SH-SY5Y (cell line): Measurements from ENCODE around the gene BAZ1A.

Experiments used
- GATA2 ChIP-seq: IDR thresholded peaks from 2 replicates; pipeline ENCODE4 v1.6.1; 2011; ENCODE audit warnings: mild to moderate bottlenecking, low read depth, low read length
- GATA3 ChIP-seq: IDR thresholded peaks from 2 replicates; pipeline ENCODE4 v1.6.1; 2011; ENCODE audit warnings: low read depth, mild to moderate bottlenecking, low read length, moderate library complexity

- TF ChIP-seq GATA2 (no peak), GATA3 (no peak)
These were observed 142.4 kb downstream of the BAZ1A start for GRCh38 chr14:34732802-34733201.
